Measurements from ENCODE around the gene TEF.

The TEF gene

DNA sequence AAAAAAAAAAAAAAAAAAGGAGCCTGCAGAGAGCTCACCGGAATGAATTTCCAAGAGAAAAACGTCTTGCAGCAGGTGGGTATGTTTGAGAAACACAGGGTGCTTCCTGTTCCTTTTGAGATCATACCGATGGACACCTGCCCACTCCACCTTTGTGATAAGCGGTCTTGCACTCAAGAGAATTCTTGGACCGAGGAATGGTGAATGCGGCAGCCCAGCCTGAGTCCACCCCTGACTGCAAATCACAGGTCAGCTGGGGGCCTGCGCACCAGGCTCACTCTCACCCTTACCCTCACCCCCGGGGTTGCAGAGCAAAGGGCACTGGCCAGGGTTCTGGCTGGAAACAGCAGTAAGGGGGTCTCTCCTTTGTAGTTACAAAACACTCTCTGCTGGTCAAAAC lies 16.8 kb upstream of the TEF start:
- no peak for ATAC-seq
- TF ChIP-seq ZFP30 (CRISPR knock-in tag; IDR thresholded peaks at IDR 0.05) (no peak), ZNF8 (CRISPR knock-in tag; IDR thresholded peaks at IDR 0.05) (no peak), ZFP3 (CRISPR knock-in tag; IDR thresholded peaks at IDR 0.05) (no peak), ISL1 (CRISPR knock-in tag; IDR thresholded peaks at IDR 0.05) (no peak), SNAI2 (CRISPR knock-in tag; IDR thresholded peaks at IDR 0.05) (no peak), TOX (CRISPR knock-in tag; IDR thresholded peaks at IDR 0.05; ENCODE audit: borderline replicate concordance) (no peak), TCF4 (CRISPR knock-in tag; IDR thresholded peaks at IDR 0.05; ENCODE audit: borderline replicate concordance) (no peak), ARNTL (CRISPR knock-in tag; IDR thresholded peaks at IDR 0.05; ENCODE audit: borderline replicate concordance, low read depth) (no peak), ZC3H10 (CRISPR knock-in tag; IDR thresholded peaks at IDR 0.05) (no peak), ESRRG (CRISPR knock-in tag; IDR thresholded peaks at IDR 0.05) (no peak), CSDC2 (CRISPR knock-in tag; IDR thresholded peaks at IDR 0.05) (no peak), RARB (CRISPR knock-in tag; IDR thresholded peaks at IDR 0.05) (no peak), OSR1 (CRISPR knock-in tag; IDR thresholded peaks at IDR 0.05) (no peak), BACH2 (CRISPR knock-in tag; IDR thresholded peaks at IDR 0.05; ENCODE audit: borderline replicate concordance) (no peak)
- TF ChIP-seq, protein P1, sequence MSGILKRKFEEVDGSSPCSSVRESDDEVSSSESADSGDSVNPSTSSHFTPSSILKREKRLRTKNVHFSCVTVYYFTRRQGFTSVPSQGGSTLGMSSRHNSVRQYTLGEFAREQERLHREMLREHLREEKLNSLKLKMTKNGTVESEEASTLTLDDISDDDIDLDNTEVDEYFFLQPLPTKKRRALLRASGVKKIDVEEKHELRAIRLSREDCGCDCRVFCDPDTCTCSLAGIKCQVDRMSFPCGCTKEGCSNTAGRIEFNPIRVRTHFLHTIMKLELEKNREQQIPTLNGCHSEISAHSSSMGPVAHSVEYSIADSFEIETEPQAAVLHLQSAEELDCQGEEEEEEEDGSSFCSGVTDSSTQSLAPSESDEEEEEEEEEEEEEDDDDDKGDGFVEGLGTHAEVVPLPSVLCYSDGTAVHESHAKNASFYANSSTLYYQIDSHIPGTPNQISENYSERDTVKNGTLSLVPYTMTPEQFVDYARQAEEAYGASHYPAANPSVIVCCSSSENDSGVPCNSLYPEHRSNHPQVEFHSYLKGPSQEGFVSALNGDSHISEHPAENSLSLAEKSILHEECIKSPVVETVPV (CRISPR knock-in tag; IDR thresholded peaks at IDR 0.05): no peak
- TF ChIP-seq, protein P2, sequence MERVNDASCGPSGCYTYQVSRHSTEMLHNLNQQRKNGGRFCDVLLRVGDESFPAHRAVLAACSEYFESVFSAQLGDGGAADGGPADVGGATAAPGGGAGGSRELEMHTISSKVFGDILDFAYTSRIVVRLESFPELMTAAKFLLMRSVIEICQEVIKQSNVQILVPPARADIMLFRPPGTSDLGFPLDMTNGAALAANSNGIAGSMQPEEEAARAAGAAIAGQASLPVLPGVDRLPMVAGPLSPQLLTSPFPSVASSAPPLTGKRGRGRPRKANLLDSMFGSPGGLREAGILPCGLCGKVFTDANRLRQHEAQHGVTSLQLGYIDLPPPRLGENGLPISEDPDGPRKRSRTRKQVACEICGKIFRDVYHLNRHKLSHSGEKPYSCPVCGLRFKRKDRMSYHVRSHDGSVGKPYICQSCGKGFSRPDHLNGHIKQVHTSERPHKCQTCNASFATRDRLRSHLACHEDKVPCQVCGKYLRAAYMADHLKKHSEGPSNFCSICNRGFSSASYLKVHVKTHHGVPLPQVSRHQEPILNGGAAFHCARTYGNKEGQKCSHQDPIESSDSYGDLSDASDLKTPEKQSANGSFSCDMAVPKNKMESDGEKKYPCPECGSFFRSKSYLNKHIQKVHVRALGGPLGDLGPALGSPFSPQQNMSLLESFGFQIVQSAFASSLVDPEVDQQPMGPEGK (CRISPR knock-in tag; IDR thresholded peaks at IDR 0.05; ENCODE audit: borderline replicate concordance): no peak
- TF ChIP-seq, protein P3, sequence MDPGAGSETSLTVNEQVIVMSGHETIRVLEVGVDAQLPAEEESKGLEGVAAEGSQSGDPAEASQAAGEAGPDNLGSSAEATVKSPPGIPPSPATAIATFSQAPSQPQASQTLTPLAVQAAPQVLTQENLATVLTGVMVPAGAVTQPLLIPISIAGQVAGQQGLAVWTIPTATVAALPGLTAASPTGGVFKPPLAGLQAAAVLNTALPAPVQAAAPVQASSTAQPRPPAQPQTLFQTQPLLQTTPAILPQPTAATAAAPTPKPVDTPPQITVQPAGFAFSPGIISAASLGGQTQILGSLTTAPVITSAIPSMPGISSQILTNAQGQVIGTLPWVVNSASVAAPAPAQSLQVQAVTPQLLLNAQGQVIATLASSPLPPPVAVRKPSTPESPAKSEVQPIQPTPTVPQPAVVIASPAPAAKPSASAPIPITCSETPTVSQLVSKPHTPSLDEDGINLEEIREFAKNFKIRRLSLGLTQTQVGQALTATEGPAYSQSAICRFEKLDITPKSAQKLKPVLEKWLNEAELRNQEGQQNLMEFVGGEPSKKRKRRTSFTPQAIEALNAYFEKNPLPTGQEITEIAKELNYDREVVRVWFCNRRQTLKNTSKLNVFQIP (CRISPR knock-in tag; IDR thresholded peaks at IDR 0.05; ENCODE audit: borderline replicate concordance, low read depth): no peak
- TF ChIP-seq, protein P4, sequence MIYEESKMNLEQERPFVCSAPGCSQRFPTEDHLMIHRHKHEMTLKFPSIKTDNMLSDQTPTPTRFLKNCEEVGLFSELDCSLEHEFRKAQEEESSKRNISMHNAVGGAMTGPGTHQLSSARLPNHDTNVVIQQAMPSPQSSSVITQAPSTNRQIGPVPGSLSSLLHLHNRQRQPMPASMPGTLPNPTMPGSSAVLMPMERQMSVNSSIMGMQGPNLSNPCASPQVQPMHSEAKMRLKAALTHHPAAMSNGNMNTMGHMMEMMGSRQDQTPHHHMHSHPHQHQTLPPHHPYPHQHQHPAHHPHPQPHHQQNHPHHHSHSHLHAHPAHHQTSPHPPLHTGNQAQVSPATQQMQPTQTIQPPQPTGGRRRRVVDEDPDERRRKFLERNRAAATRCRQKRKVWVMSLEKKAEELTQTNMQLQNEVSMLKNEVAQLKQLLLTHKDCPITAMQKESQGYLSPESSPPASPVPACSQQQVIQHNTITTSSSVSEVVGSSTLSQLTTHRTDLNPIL (CRISPR knock-in tag; IDR thresholded peaks at IDR 0.05; ENCODE audit: low read depth): no peak
- TF ChIP-seq, protein P5, sequence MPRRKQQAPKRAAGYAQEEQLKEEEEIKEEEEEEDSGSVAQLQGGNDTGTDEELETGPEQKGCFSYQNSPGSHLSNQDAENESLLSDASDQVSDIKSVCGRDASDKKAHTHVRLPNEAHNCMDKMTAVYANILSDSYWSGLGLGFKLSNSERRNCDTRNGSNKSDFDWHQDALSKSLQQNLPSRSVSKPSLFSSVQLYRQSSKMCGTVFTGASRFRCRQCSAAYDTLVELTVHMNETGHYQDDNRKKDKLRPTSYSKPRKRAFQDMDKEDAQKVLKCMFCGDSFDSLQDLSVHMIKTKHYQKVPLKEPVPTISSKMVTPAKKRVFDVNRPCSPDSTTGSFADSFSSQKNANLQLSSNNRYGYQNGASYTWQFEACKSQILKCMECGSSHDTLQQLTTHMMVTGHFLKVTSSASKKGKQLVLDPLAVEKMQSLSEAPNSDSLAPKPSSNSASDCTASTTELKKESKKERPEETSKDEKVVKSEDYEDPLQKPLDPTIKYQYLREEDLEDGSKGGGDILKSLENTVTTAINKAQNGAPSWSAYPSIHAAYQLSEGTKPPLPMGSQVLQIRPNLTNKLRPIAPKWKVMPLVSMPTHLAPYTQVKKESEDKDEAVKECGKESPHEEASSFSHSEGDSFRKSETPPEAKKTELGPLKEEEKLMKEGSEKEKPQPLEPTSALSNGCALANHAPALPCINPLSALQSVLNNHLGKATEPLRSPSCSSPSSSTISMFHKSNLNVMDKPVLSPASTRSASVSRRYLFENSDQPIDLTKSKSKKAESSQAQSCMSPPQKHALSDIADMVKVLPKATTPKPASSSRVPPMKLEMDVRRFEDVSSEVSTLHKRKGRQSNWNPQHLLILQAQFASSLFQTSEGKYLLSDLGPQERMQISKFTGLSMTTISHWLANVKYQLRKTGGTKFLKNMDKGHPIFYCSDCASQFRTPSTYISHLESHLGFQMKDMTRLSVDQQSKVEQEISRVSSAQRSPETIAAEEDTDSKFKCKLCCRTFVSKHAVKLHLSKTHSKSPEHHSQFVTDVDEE (CRISPR knock-in tag; IDR thresholded peaks at IDR 0.05): no peak

DNA sequence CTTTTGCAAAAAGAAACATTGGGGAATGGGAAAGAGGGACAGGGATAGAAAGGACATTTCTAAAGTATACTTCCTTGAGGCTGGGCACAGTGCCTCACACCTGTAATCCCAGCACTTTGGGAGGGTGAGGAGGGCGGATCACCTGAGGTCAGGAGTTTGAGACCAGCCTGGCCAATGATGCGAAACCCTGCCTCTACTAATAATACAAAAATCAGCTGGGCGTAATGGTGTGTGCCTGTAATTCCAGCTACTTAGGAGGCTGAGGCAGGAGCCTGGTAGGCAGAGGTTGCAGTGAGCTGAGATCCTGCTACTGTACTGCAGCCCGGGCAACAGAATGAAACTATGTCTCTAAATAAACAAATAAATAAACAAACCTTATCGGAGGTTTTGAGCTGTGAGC lies 16.3 kb upstream of the TEF start:
- ATAC-seq: no peak

More for the DNA sequence above, 16.3 kb upstream of the TEF start:
- no peak for TF ChIP-seq ESRRG (CRISPR knock-in tag; IDR thresholded peaks at IDR 0.05)
- no peak for TF ChIP-seq ZFP30 (CRISPR knock-in tag; IDR thresholded peaks at IDR 0.05)
- TF ChIP-seq TOX (CRISPR knock-in tag; IDR thresholded peaks at IDR 0.05; ENCODE audit: borderline replicate concordance): no peak
- TF ChIP-seq ARNTL (CRISPR knock-in tag; IDR thresholded peaks at IDR 0.05; ENCODE audit: borderline replicate concordance, low read depth): no peak
- TF ChIP-seq OSR1 (CRISPR knock-in tag; IDR thresholded peaks at IDR 0.05): no peak
- no peak for TF ChIP-seq ZFP3 (CRISPR knock-in tag; IDR thresholded peaks at IDR 0.05)
- TF ChIP-seq ZNF8 (CRISPR knock-in tag; IDR thresholded peaks at IDR 0.05): no peak
- TF ChIP-seq ZNF565 (CRISPR knock-in tag; conservative IDR thresholded peaks at IDR 0.05; ENCODE audit: low read depth): no peak
- no peak for TF ChIP-seq CSDC2 (CRISPR knock-in tag; IDR thresholded peaks at IDR 0.05)
- TF ChIP-seq, protein P1 (CRISPR knock-in tag; IDR thresholded peaks at IDR 0.05): no peak
- TF ChIP-seq, protein P3 (CRISPR knock-in tag; IDR thresholded peaks at IDR 0.05; ENCODE audit: borderline replicate concordance, low read depth): no peak
- no peak for TF ChIP-seq GLIS3 (CRISPR knock-in tag; IDR thresholded peaks at IDR 0.05)
- no peak for TF ChIP-seq TCF4 (CRISPR knock-in tag; IDR thresholded peaks at IDR 0.05; ENCODE audit: borderline replicate concordance)
- no peak for TF ChIP-seq ISL1 (CRISPR knock-in tag; IDR thresholded peaks at IDR 0.05)
- TF ChIP-seq RARB (CRISPR knock-in tag; IDR thresholded peaks at IDR 0.05): no peak
- no peak for TF ChIP-seq SNAI2 (CRISPR knock-in tag; IDR thresholded peaks at IDR 0.05)
- TF ChIP-seq BACH2 (CRISPR knock-in tag; IDR thresholded peaks at IDR 0.05; ENCODE audit: borderline replicate concordance): no peak
- no peak for TF ChIP-seq PPARA (CRISPR knock-in tag; IDR thresholded peaks at IDR 0.05; ENCODE audit: borderline replicate concordance)
- no peak for TF ChIP-seq ZNF70 (CRISPR knock-in tag; IDR thresholded peaks at IDR 0.05)

Data from SK-N-SH treated with all-trans-retinoic acid at 6 μM for 48 hours (cell line).